GM19455 (cell line): ENCODE results near the gene EFHB.
"Not testable (repeated sequence)": the region's sequence is repeated elsewhere in the genome, so short reads cannot be mapped to it uniquely, and the experiment has no call there.

ENCODE experiments used
- ATAC-seq: cut with Tn5 transposase; IDR thresholded peaks from one replicate; pipeline ENCODE4 v1.9.1; 2021; ENCODE audit not compliant: unreplicated experiment

Gene EFHB

DNA sequence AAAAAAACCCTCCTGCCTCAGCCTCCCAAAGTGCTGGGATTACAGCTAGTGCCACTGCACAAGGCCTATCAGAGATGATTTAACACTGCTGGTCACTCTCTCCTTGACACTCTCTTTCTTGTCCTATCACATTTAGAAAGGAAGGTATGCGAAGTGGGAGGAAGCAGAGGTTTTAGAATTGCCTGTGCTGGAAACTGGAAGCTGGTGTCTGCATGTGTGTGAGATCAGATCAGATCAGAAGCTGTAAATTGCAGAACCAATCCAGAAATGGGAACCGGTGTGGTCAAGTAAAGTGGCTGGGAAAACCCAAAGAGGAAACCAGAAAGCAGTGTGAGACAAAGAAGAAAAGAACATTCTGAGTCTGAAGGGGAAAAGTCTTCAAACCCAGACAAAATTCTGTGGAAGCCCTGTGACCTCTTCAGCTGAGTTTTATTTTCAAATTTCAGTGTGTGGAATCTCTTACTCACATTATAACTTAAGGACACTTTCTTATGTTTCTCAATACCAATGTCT is 2.8 kb downstream of the EFHB start:
- ATAC-seq = peak; percentile 76

DNA sequence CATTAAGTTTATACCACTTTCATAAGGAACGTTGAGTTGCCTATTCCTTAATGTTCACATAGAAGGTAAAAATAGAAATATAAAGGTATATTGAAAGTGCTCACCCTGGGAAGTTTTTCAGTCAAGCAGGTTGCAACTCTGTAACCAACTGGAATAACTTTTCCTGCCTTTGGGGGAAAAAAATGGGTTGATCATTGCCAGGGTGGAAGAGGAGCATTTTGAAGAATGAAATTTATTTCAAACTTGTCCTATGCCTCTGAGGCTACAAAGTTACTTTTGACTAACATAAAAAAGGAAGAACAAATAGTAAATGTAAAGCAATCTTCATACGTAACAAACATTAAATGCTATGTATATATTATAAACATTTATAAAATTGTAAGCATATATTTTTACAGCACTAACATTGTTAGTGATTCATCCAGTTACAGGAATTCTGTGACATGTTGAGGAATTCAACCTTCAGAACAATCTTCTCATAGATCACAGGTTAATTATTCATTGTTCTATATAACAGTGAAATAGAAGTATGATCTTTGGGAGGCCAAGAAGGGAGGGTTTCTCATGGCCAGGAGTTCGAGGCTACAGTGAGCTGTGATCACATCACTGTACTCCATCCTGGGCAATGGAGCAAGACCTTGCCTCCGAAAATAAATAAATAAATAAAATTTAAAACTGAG is 13.5 kb downstream of the EFHB start:
- ATAC-seq = no peak

GRCh38 chr3:19917167-19917566 is 16.9 kb downstream of the EFHB start:
- ATAC-seq = no peak

DNA sequence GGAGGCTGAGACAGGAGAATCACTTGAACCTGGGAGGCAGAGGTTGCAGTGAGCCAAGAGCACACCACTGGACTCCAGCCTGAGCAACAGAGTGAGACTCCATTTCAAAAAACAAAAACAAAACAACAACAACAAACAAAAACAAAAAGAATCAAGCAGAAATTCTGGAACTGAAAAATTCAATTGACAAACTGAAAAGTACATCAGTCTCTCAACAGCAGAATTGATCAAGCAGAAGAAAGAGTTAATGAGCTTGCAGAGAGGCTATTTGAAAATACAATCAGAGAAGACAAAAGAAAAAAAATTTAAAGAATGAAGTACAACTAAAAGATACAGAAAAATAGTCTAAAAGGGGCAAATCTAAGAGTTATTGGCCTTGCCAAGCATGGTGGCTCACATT is 22.6 kb downstream of the EFHB start:
- ATAC-seq = no peak

GRCh38 chr3:19907523-19907922 is 26.5 kb downstream of the EFHB start:
- no peak for ATAC-seq

DNA sequence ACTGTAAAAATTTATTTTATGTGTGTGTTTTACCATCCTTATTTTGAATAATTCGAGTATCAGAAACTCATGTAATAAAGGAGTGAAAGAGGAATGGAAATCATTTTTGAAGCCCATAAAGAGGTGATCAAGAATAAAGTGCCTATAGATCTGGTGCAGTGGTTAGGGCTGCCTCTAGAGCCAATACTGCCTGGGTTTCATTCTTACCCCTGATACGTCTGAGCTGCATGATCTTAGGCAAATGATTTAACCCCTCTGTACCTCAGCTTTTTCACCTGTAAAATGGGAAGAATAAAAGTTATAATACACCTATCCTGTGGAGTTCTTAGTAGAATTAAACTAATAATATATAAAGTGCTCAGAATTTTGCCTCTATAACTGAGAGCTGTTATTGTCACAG is 30.4 kb downstream of the EFHB start:
- ATAC-seq = no peak

GRCh38 chr3:19901918-19902317 is 32.1 kb downstream of the EFHB start:
- no peak for ATAC-seq

DNA sequence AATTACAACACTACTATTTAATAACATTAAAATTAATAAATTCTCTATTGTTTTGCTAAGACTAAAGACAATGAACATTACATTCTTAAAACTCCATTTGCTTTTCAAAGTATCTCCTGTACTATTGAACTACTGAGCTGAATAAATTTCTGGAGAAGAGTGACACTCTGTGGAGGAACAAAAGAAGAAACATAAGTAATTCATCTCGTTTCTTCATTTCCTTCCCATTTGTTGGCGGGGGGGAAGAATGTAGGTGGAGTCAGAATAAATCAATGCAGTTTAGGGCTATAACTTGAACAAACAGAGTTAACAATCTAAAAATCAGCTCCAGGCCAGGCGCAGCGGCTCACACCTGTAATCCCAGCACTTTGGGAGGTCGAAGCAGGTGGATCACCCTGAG is 32.7 kb downstream of the EFHB start:
- no peak for ATAC-seq

DNA sequence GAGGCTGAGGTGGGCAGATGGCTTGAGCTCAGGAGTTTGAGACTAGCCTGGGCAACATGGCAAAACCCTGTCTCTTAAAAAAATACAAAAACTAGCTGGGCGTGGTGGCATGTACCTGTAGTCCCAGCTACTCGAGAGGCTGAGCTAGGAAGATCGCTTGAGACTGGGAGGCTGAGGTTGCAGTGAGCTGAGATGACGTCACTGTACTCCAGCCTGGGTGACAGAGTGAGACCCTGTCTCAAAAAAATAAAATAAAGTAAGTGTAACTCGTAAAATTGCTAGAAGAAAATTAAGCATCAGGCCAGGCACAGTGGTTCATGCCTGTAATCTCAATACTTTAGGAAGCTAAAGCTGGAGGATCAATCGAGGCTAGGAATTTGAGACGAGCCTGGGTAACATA is 34.2 kb downstream of the EFHB start:
- not testable (repeated sequence) for ATAC-seq

DNA sequence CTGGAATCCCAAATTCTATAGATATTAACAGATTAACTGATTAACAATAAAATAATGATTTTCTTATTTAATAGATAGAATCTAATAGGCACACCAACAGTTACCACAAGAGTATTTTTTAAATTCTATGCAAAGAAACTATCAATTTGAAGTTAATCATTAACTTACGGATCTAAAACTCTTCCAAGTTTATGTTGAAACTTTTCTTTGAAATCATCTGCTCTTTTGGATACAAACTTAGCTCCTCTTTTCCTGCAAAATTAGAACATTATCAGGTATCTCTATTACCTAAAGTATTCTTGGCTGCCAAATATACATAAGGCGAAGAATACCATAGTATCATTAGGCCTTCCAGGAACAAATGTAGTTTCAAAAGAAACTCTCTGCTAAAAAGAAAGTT is 34.8 kb downstream of the EFHB start:
- no peak for ATAC-seq

- no peak for ATAC-seq
Measured at GRCh38 chr3:19898721-19899120, 35.3 kb downstream of the EFHB start.

DNA sequence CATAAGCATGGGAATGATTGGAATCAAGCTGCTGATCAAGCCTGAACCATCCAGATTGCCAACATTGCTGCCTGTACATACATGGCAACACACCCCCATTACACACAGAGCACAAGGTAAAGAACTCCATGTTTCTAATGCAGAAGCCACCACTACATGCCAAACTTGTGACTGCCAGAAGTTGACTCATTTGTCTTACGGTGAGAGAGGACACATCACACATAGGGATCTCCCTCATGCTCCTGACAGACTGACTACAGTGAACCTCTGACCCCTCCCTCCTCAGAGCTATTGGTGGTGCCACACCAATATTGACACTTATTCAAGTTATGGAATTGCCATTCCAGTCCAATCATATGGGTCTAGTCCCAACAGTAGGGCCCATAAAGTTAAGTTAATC is 42.3 kb downstream of the EFHB start:
- no peak for ATAC-seq

- ATAC-seq = no peak
Measured at GRCh38 chr3:19888428-19889152, 45.4 kb downstream of the EFHB start.

DNA sequence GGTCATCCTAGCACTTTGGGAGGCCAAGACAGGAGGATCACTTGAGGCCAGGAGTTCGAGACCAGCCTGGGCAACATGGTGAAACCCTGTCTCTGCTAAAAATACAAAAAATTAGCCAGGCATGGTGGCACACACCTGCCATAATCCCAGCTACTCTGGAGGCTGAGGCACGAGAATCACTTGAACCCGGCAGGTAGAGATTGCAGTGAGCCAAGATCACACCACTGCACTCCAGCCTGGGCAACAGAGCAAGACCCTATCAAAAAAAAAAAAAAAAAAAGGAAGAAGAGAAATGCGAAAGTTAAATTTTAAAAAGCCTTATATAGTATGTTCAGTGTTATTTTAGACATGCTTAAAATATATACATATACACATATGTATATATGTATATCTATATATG is 46.9 kb downstream of the EFHB start:
- not testable (repeated sequence) for ATAC-seq

DNA sequence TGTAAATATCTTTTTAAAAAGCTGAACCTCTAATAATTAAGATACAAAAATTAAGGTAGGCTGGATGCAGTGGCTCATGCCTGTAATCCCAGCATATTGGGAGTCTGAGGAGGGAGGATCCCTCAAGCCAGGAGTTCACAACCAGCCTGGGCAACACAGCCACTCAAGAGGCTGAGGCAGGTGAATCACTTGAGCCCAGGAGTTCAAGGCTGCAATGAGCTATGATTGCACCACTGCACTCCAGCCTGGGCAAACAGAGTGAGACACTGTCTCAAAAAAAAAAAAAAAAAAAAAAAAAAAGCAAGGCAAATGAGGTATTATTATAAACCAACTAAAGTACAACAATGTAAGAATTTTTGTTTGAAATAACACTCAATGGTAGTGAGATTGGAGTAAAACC is 47.6 kb downstream of the EFHB start:
- ATAC-seq = no peak

- no peak for ATAC-seq
Measured at GRCh38 chr3:19885468-19885867, 48.5 kb downstream of the EFHB start.

DNA sequence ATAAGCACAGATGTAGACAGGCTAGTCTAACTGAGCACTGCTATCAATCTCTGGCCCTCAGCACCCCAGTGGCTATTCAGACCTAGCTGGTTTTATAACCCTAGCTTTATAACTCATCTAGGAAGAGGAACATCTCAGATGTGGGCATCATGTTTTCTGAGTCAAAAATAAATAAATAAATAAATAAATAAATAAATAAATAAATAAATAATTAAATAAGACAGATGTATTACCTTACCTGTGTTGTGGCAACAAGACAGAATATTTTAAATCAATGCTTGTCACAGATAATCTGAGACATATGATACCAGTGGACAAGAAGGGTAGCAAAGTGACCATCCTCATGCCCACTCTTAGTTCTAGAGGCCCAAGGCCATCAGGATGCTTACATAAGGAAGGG is 52.2 kb downstream of the EFHB start:
- ATAC-seq = no peak

- ATAC-seq = no peak
Measured at GRCh38 chr3:19881036-19881435, 53.0 kb downstream of the EFHB start.

GRCh38 chr3:19877656-19878055 is 56.4 kb downstream of the EFHB start:
- ATAC-seq = no peak

GRCh38 chr3:19866751-19867347 is 67.2 kb downstream of the EFHB start:
- peak; percentile 96 for ATAC-seq

- ATAC-seq = not testable (repeated sequence)
Measured at GRCh38 chr3:19855318-19855717, 78.7 kb downstream of the EFHB start.

- ATAC-seq = not testable (repeated sequence)
Measured at GRCh38 chr3:19846609-19847008, 87.4 kb downstream of the EFHB start.
